HG03439 (cell line): ENCODE measurements around the gene MSL3.

ENCODE experiments used
- ATAC-seq: cut with Tn5 transposase; IDR thresholded peaks from one replicate; pipeline ENCODE4 v1.9.1; 2021; ENCODE audit warnings: mild to moderate bottlenecking, moderate library complexity; ENCODE audit not compliant: unreplicated experiment

MSL3 gene, protein sequence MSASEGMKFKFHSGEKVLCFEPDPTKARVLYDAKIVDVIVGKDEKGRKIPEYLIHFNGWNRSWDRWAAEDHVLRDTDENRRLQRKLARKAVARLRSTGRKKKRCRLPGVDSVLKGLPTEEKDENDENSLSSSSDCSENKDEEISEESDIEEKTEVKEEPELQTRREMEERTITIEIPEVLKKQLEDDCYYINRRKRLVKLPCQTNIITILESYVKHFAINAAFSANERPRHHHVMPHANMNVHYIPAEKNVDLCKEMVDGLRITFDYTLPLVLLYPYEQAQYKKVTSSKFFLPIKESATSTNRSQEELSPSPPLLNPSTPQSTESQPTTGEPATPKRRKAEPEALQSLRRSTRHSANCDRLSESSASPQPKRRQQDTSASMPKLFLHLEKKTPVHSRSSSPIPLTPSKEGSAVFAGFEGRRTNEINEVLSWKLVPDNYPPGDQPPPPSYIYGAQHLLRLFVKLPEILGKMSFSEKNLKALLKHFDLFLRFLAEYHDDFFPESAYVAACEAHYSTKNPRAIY

GRCh38 chrX:11757719-11758399, at the start of gene MSL3:
Gene MSL3, plus strand, starts transcription at chrX:11758237. Its CDS starts 27 bp downstream, at chrX:11758264.
- peak; percentile 40 for ATAC-seq

- no peak for ATAC-seq
Observed at GRCh38 chrX:11722304-11722703, 35.7 kb upstream of the MSL3 start.

- ATAC-seq, result no peak
Observed at GRCh38 chrX:11724122-11725017, 33.7 kb upstream of the MSL3 start.

DNA sequence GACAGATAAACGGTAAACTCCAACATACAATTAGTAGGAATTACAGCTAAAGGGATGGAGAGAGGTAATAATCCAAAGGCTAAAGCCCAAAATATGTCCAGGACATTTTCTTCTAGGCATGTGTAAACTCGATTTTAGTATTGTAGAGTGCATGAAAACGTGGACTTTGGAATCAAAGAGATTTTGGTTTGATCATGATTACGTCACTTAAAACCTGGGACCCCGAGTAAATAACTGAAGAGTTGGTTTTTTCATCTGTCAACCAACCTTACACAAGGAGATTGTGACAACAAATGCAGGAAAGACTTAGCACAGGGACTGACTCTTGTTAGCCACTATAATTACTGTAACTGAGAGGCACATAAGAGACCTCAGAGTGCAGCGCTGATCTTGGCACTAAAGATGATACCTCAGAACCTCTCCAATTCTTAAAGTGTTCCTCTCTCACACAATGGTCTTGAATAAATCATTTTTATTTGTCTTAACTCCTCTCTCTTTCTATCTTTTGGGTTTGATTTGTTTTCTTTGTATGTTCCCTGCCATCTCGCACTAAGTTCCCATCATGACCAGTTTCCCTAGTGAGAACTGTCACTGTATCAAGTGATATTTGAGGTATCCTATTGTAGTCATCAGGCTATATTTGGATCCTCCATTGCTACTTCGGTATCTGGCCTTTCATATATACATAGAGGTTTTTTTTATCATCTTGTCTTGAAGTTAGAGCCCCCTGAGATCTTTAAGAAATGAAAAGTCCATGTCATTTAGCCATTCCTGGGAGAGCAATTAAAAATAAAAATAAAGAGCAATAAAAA, 32.2 kb upstream of the MSL3 start:
- no peak for ATAC-seq

- ATAC-seq, result no peak
Observed at GRCh38 chrX:11728556-11728955, 29.5 kb upstream of the MSL3 start.

GRCh38 chrX:11733614-11734013, 24.4 kb upstream of the MSL3 start:
- ATAC-seq, result no peak

- peak; percentile 49 for ATAC-seq
Observed at GRCh38 chrX:11739776-11740175, 18.3 kb upstream of the MSL3 start.

GRCh38 chrX:11740794-11741193, 17.2 kb upstream of the MSL3 start:
- no peak for ATAC-seq

DNA sequence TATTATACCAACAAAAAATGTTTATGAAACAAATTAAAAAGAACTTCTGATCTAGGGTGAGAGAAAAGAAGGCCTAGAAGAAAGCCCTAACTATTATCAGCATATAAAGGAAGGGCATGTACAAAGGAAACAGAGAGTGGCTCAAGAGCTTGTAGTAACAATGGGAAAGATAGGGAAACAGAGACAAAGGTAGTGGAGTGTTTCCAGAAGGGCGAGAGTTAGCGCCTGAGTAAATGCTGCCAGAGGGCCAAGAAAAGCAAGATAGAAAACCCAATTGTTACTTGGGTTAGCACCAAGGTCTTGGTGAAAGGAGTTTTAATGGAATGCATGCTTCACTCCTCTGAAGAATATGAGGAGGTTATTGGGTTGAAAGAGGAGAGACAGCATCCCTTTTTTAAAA, 16.5 kb upstream of the MSL3 start:
- ATAC-seq, result no peak

DNA sequence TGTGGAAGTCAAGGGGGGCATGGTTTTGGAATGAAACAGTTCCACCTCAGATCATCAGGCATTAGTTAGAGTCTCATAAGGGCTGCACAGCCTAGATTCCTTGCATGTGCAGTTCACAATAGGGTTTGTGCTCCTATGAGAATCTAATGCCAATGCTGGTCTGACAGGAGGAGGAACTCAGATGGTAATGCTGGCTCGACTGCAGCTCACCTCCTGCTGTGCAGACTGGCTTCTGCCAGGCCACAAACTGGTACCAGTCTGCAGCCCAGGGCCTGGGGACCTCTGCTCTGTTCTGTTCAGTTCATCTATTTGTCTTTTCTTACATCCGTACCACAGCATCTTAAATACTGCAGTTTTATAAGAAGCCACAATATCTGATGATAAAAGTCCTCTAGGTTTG, 12.2 kb upstream of the MSL3 start:
- no peak for ATAC-seq

- no peak for ATAC-seq
Observed at GRCh38 chrX:11750046-11750445, 8.0 kb upstream of the MSL3 start.

DNA sequence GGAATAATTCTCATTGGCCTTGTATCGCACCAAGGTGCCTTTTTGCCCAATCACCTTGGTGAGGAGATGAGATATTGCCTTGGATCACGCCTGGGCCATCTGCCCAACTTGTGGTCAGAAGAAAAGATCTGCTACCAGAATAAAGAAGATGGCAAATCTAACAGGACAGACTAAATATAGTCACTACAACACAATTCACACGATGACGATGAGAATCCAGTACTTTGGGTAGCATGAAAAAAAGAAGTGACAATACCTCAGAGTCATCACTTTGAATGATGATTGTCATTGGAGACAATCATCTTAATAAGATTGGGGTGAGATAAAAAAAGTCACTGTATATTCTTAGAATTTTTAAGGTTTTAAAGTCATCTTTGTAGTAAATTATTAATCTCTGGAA, 7.3 kb upstream of the MSL3 start:
- no peak for ATAC-seq

DNA sequence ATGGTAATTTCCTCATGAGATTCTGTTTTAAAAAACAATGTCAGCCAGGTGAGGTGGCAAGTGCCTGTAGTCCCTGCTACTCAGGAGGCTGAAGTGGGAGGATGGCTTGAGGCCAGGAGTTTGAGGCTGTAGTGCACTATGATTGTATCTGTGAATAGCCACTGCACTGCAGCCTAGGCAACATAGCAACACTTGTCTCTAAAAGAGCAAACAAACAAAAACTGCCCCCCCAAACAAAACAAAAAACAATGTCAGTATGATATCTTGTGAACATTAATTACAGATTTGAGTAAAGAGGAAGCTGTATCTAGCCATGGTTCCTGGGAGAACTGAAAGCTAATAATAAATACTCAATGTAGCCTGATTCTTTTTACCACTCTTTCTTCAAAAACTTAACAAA, 6.8 kb upstream of the MSL3 start:
- ATAC-seq, result no peak

- ATAC-seq, result no peak
Observed at GRCh38 chrX:11753668-11754067, 4.4 kb upstream of the MSL3 start.

DNA sequence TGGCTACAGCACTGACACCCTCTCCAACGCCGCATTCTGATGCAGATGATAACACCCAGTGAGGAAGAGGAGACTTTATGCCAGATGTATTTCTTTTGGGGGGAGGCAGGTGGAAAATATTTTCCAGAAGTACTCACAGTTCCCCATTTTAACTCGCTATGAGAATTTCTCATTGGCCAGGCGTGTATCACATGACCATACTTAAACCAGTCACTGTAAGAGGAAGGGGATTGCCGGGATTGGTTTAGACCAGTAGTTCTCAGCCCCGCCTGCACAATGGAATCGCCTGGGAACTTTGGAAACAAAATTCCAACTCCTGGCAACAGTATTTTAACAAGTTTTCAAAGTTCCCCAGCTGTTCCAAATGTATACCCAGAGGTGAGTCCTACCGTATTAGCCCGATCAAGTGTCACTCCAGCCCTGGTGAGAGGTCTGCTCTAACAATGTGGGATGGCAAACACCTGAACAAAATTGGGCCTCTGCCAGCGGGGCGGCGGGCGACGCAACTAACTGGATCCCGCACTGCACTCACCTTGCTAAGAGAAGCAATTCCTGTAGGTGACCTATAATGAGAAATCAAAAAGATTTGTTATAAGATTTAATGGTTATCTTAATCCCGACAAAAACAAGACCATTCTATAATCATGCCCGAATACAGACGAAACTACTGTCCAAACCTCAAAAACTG, 2.9 kb upstream of the MSL3 start:
- no peak for ATAC-seq

GRCh38 chrX:11755724-11756123, 2.3 kb upstream of the MSL3 start:
- ATAC-seq, result no peak

DNA sequence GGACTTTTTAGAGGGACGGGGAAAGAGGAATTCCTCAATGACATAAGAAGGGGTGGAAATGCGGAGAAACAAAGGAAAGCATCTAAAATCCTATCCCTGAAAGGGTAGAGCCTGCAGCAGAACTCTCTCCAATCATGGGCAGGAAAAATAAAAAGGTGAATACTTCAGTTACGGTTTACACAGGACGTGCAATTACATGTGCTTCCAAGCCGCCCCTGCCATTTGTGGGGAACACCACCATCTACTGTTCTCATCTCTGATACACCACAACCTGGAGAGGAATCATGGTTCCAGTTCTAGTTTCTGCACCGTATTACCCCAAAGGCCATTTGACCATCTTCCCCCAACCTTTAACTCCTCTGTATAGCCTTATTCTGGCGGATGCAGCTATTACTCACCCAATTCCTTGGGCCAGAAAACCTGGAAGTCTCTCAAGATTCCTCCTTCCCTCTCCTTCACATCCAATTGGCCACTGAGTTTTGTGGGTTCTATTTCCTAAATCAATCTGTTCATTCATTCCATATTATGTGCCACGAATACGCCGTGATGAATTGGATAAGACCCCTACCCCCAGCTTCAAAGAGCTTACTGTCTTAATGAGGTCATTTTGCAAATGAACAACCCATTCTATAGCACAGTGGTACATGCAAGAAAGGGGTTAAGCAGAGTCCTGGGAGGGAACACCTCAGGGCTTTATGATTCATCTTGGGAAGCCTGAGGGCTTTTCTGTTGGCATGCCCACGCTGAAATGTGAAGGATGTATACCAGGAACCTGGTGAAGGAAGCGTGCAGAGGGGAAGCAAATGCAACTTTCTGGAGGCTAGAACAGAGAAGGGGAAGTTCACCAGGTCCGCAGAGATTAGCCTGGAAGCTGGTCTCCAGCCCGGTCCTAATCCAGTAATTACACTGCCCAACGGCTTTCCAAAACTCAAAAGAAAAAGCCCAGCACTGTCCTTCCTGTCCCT, 1.4 kb upstream of the MSL3 start:
- no peak for ATAC-seq

- no peak for ATAC-seq
Observed at GRCh38 chrX:11757397-11757718, 679 bp upstream of the MSL3 start.
